Measurements from ENCODE around the gene PALMD.

PALMD gene, protein sequence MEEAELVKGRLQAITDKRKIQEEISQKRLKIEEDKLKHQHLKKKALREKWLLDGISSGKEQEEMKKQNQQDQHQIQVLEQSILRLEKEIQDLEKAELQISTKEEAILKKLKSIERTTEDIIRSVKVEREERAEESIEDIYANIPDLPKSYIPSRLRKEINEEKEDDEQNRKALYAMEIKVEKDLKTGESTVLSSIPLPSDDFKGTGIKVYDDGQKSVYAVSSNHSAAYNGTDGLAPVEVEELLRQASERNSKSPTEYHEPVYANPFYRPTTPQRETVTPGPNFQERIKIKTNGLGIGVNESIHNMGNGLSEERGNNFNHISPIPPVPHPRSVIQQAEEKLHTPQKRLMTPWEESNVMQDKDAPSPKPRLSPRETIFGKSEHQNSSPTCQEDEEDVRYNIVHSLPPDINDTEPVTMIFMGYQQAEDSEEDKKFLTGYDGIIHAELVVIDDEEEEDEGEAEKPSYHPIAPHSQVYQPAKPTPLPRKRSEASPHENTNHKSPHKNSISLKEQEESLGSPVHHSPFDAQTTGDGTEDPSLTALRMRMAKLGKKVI

DNA sequence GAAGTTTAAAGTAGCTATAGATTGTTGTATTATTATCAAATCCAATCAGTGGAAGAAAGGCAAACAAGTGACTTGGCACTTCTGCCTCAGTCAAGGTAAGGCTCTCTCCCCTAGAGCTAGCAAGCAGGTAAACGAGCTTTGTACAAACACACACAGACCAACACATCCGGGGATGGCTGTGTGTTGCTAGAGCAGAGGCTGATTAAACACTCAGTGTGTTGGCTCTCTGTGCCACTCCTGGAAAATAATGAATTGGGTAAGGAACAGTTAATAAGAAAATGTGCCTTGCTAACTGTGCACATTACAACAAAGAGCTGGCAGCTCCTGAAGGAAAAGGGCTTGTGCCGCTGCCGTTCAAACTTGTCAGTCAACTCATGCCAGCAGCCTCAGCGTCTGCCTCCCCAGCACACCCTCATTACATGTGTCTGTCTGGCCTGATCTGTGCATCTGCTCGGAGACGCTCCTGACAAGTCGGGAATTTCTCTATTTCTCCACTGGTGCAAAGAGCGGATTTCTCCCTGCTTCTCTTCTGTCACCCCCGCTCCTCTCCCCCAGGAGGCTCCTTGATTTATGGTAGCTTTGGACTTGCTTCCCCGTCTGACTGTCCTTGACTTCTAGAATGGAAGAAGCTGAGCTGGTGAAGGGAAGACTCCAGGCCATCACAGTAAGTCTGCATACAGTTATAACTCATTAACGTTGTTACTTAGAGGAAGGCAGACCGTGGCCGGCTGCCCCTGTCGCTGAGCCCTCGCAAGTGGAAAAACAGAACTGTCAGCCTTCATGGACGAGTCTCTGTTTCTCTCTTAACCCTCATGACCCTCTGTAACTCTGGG lies at the start of gene PALMD:
TSS of gene PALMD (plus strand) at position 415 of the 833 bp plus-strand sequence. CDS start at position 620, 205 bp downstream.
- Histone ChIP-seq H3K27ac (peak within 1 kb of the TSS; percentile 3 to 72), H3K4me3 (peak within 1 kb of the TSS; percentile 60)
- TF ChIP-seq, protein P1, sequence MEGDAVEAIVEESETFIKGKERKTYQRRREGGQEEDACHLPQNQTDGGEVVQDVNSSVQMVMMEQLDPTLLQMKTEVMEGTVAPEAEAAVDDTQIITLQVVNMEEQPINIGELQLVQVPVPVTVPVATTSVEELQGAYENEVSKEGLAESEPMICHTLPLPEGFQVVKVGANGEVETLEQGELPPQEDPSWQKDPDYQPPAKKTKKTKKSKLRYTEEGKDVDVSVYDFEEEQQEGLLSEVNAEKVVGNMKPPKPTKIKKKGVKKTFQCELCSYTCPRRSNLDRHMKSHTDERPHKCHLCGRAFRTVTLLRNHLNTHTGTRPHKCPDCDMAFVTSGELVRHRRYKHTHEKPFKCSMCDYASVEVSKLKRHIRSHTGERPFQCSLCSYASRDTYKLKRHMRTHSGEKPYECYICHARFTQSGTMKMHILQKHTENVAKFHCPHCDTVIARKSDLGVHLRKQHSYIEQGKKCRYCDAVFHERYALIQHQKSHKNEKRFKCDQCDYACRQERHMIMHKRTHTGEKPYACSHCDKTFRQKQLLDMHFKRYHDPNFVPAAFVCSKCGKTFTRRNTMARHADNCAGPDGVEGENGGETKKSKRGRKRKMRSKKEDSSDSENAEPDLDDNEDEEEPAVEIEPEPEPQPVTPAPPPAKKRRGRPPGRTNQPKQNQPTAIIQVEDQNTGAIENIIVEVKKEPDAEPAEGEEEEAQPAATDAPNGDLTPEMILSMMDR (IDR thresholded peaks at IDR 0.05), result no peak
- DNase-seq (ENCODE audit: low spot score), result no peak

DNA sequence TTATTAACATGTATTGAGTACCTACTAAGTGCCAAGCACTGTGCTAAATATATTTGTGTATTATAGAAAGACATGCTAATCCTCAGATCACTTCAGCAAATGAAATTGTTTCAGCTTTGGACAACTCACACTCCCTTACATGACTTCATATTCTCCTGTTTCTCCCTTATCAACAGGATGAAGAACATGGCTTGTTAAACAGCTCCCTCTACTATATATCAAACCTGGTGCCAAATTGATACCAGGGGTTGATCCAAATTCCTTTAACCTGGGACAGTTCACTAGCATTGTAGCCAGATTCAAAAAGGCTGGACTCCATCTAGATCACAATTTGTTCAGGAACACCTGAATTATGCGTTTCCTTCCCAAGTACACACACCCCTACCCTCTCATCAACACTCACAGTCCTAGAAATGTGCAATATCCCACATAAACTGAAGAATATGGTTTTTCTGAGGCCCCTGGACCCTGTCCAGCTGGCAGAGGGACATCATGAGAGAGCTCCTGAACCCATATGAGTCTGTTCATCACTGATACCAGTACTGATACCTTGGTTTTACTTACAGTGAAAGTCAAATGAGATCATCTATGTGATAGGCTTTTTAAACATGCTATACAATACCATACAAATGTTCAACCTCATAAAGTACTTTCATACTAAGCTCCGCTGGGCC lies 47.0 kb upstream of the PALMD start:
- H3K4me3 ChIP-seq, result no peak overlapping the region
- DNase-seq (ENCODE audit: low spot score), result no peak
- TF ChIP-seq, protein P1 (IDR thresholded peaks at IDR 0.05), result no peak
- peak overlapping the region in 1 of 2 donors; percentile 17 for H3K27ac ChIP-seq

DNA sequence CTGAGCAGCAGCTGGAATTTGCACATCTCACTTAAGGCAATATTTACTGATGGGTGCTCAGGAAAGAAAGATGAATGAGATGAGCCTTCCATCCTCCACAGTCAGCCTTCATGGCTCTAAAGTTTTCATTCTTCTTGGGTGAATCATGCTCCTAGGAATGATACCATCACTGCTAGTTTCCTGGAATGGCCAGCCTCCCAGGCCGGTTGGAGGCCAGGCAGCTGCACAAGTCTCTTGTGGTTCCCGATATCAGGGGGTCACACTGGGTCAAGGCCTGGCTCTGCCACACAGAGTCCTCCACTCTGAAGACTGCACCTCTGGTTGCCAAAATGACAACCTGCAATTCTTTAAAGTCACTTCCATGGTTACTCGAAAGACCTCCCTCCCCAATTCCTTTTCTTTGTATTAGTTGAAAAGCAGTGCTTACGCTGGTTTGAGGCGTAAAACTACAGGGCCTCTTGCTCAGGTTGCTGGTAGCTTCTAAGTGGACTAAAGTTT lies 46.2 kb upstream of the PALMD start:
- no peak for DNase-seq (ENCODE audit: low spot score)
- H3K27ac ChIP-seq, result no peak overlapping the region
- H3K4me3 ChIP-seq, result no peak overlapping the region
- TF ChIP-seq, protein P1 (IDR thresholded peaks at IDR 0.05), result no peak

- DNase-seq (ENCODE audit: low spot score), result no peak
- no peak overlapping the region for H3K27ac ChIP-seq
- TF ChIP-seq, protein P1 (IDR thresholded peaks at IDR 0.05), result no peak
- no peak overlapping the region for H3K4me3 ChIP-seq
These were observed 45.1 kb upstream of the PALMD start for GRCh38 chr1:99600782-99601181.

DNA sequence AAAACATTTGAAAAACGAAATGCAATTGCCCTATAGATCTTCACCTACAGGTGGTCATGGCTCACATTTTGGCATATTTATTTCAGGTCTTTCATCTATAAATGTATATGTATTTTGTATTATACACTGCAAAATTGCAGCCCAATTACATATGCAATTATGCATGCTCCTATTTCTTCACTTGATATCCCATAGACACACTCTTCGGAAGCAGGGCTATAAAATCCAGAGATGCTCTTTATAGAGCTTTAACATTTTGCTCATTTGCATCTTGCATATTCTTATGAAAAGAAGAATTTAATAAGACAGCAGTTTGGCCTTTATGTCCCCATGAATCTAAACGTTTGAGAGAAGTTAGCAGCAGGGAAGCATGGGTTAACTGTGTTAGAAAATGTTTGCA lies 44.7 kb upstream of the PALMD start:
- TF ChIP-seq, protein P1 (IDR thresholded peaks at IDR 0.05), result no peak
- no peak overlapping the region for H3K4me3 ChIP-seq
- DNase-seq (ENCODE audit: low spot score), result no peak
- no peak overlapping the region for H3K27ac ChIP-seq

- H3K4me3 ChIP-seq, result no peak overlapping the region
- DNase-seq (ENCODE audit: low spot score), result no peak
- no peak overlapping the region for H3K27ac ChIP-seq
- TF ChIP-seq, protein P1 (IDR thresholded peaks at IDR 0.05), result no peak
These were observed 44.1 kb upstream of the PALMD start for GRCh38 chr1:99601709-99602403.

Measured in coronary artery (tissue), 2 donors.